K562 (cell line): ENCODE measurements around the gene ANO8. TPM values are rescaled to one million over a fixed set of nuclear protein-coding genes. Genes with fewer than 3 reads are reported as not detected.

Source experiments
- CAMTA2 ChIP-seq: fragments of 250-450 bp; sonication (Bioruptor Pico); conservative IDR thresholded peaks from 2 replicates; pipeline ENCODE4 v1.5.1; 2022
- CBX2 ChIP-seq: fragments of 200-600 bp; sonication (generic); IDR thresholded peaks from one replicate; pipeline ENCODE4 v1.6.1; 2012; ENCODE audit warnings: mild to moderate bottlenecking, low read length, inconsistent platforms; ENCODE audit not compliant: insufficient read depth, poor library complexity, severe bottlenecking
- CTBP1 ChIP-seq: fragments of 450-650 bp; IDR thresholded peaks from 2 replicates; pipeline ENCODE4 v1.6.1; 2016; ENCODE audit warnings: borderline replicate concordance
- NR2C1 ChIP-seq, 2 experiments: fragments of 450-650 bp; IDR thresholded peaks; 2 replicates each; pipeline ENCODE4 v1.6.1; 2017; ENCODE audit warnings: mild to moderate bottlenecking in 2 of 2, antibody characterized with exemption in 1 of 2, inconsistent platforms in 1 of 2, missing compliant biosample characterization in 1 of 2, missing genetic modification characterization in 1 of 2
- RBFOX2 ChIP-seq: fragments of 200-400 bp; formaldehyde crosslinking; IDR thresholded peaks from 2 replicates; pipeline ENCODE4 v1.6.1; 2017; ENCODE audit warnings: low read depth, mild to moderate bottlenecking, low read length, moderate library complexity
- RREB1 ChIP-seq: fragments of 250-450 bp; sonication (Bioruptor Pico); IDR thresholded peaks from 2 replicates; pipeline ENCODE4 v1.4.0; 2020
- RUNX1 ChIP-seq: sonication (generic); IDR thresholded peaks from 2 replicates; pipeline ENCODE4 v1.6.1; 2016; ENCODE audit warnings: antibody characterized with exemption, low read depth
- VEZF1 ChIP-seq: fragments of 200-800 bp; sonication (Bioruptor generic); IDR thresholded peaks from 2 replicates; pipeline ENCODE4 v1.6.1; 2017; ENCODE audit warnings: missing genetic modification characterization, missing compliant biosample characterization
- ZBTB49 ChIP-seq: sonication (generic); formaldehyde crosslinking; IDR thresholded peaks from 2 replicates; pipeline ENCODE4 v1.8.0; 2022; ENCODE audit warnings: missing genetic modification reagents, mild to moderate bottlenecking, borderline replicate concordance
- ZFP1 ChIP-seq: fragments of 450-650 bp; formaldehyde crosslinking; IDR thresholded peaks from 2 replicates; pipeline ENCODE4 v1.4.0; 2020; ENCODE audit warnings: mild to moderate bottlenecking, mixed read lengths
- polyA plus RNA-seq, 8 experiments: library from polyadenylated mRNA; depleted of rRNA in 4 of 8; stranded (reverse) in 5 of 8; unstranded in 3 of 8; fragments of >200 nt; fragmentation: Nextera tagmentation in 2 of 8; fragmentation: Illumina TruSeq in 1 of 8; extraction: Ambion mirVana in 2 of 8; extraction: Trizol in 1 of 8; gene quantifications; 2 replicates each; pipeline versions ENCODE4 v1.2.1 to v1.2.3, GENCODE V29; 2011 to 2014; ENCODE audit warnings: inconsistent platforms in 1 of 8, missing spikeins in 1 of 8
- total RNA-seq, 7 experiments: library from RNA; depleted of rRNA in 6 of 7; stranded (reverse); fragments of >200 nt in 6 of 7; fragmentation: Illumina TruSeq in 2 of 7; extraction: Trizol in 2 of 7; gene quantifications; 2 replicates each; pipeline versions ENCODE4 v1.2.1 to v1.2.3, GENCODE V29; 2011 to 2021; ENCODE audit warnings: low replicate concordance in 1 of 7
- TF ChIP-seq, protein P1 (sequence below): fragments of 200-400 bp; formaldehyde crosslinking; IDR thresholded peaks from 2 replicates; pipeline ENCODE4 v1.6.1; 2017; ENCODE audit warnings: mild to moderate bottlenecking, low read depth, low read length, moderate library complexity
- TF ChIP-seq, protein P2 (sequence below): fragments of 450-650 bp; formaldehyde crosslinking; IDR thresholded peaks from 2 replicates; pipeline ENCODE4 v1.4.0; 2020; ENCODE audit warnings: mild to moderate bottlenecking

The ANO8 gene
- total and polyA plus RNA-seq, 9 of the 15 experiments (the other 6 are each of a cell fraction or from before 2014, with no cell fraction given), result 0.07 to 7.6 (median 2.3) TPM; not detected in 1

- TF ChIP-seq RREB1 (CRISPR knock-in tag) (0 out of 2 replicates have a peak, but pooled peaks have one; percentile 36), RUNX1 (no peak; the same call in 1 of the 2 replicates), CBX2 (no peak), CAMTA2 (no peak), NR2C1 (IDR thresholded peaks at IDR 0.05) (no peak), NR2C1 (tag; IDR thresholded peaks at IDR 0.05) (no peak), ZBTB49 (no peak), CTBP1 (peak; percentile 82; the same call in 1 of the 2 replicates), ZFP1 (CRISPR knock-in tag) (no peak), VEZF1 (CRISPR knock-in tag) (peak; percentile 17; the same call in 1 of the 2 replicates), RBFOX2 (peak; percentile 84)
- TF ChIP-seq, protein P1, sequence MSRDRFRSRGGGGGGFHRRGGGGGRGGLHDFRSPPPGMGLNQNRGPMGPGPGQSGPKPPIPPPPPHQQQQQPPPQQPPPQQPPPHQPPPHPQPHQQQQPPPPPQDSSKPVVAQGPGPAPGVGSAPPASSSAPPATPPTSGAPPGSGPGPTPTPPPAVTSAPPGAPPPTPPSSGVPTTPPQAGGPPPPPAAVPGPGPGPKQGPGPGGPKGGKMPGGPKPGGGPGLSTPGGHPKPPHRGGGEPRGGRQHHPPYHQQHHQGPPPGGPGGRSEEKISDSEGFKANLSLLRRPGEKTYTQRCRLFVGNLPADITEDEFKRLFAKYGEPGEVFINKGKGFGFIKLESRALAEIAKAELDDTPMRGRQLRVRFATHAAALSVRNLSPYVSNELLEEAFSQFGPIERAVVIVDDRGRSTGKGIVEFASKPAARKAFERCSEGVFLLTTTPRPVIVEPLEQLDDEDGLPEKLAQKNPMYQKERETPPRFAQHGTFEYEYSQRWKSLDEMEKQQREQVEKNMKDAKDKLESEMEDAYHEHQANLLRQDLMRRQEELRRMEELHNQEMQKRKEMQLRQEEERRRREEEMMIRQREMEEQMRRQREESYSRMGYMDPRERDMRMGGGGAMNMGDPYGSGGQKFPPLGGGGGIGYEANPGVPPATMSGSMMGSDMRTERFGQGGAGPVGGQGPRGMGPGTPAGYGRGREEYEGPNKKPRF, result no peak
- TF ChIP-seq, protein P2, sequence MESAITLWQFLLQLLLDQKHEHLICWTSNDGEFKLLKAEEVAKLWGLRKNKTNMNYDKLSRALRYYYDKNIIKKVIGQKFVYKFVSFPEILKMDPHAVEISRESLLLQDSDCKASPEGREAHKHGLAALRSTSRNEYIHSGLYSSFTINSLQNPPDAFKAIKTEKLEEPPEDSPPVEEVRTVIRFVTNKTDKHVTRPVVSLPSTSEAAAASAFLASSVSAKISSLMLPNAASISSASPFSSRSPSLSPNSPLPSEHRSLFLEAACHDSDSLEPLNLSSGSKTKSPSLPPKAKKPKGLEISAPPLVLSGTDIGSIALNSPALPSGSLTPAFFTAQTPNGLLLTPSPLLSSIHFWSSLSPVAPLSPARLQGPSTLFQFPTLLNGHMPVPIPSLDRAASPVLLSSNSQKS (CRISPR knock-in tag), result no peak
These were observed 42.2 kb downstream of the ANO8 start (continued) for GRCh38 chr19:17292301-17293074.
